HCT116 (cell line): ENCODE data around the gene SAMD4A. TPM values are rescaled to one million over a fixed set of nuclear protein-coding genes. Genes with fewer than 3 reads are reported as not detected.

Source experiments
- ATAC-seq: fragments of 200-7000 bp; cut with Tn5 transposase; 2 replicates; pipeline ENCODE4 v1.9.1; 2020; ENCODE audit warnings: mild to moderate bottlenecking, moderate library complexity
- BruUV-seq: library from RNA; stranded (reverse); fragments of 400-500 nt; replicated peaks from 2 replicates; lab custom pipeline; 2021; lab: Mats Ljungman, UMichigan
- CTCF ChIA-PET: fragments of 300-600 bp; sonication (Branson Sonifier 250); formaldehyde crosslinking; loops from one replicate; lab custom pipeline; 2021; ENCODE audit warnings: antibody characterized with exemption; lab: Charles Lee
- POLR2A ChIA-PET: fragments of 300-600, 350-600 bp; sonication (Branson Sonifier 250); formaldehyde crosslinking; loops from one replicate; lab custom pipeline; 2021; ENCODE audit warnings: antibody characterized with exemption; lab: Charles Lee
- RAD21 ChIA-PET, 2 experiments: fragments of 300-600 bp; sonication (Branson Sonifier 250); formaldehyde crosslinking; loops; one replicate each; lab custom pipeline; 2023; ENCODE audit warnings: low total read pairs in 2 of 2; ENCODE audit not compliant: uncharacterized antibody in 2 of 2, unreplicated experiment in 2 of 2, low non-redundant PET in 1 of 2; lab: Charles Lee
- DNase-seq: peaks from one replicate; pipeline ENCODE4 v3.0.0-alpha.2; 2010; ENCODE audit warnings: low read depth, low spot score
- H2AFZ ChIP-seq: fragments of 200-600 bp; shearing (Covaris generic), sonication (generic); 2 replicates; pipeline ENCODE4 v1.6.1; 2017; ENCODE audit warnings: low read depth, mixed run types, mixed read lengths, antibody characterized with exemption, low read length; ENCODE audit not compliant: poor library complexity, severe bottlenecking
- H3K27ac ChIP-seq: 2 replicates; pipeline ENCODE4 v1.5.1; 2012; ENCODE audit warnings: low read depth, low read length
- H3K27me3 ChIP-seq: fragments of 200-600 bp; sonication (generic); 2 replicates; pipeline ENCODE4 v1.6.1; 2016; ENCODE audit warnings: mixed run types, low read length, mixed read lengths; ENCODE audit not compliant: insufficient read depth
- H3K36me3 ChIP-seq, 2 experiments: fragments of 200-500 bp in 1 of 2; fragments of 200-600 bp in 1 of 2; sonication (Bioruptor generic) in 1 of 2; sonication (generic) in 1 of 2; 2 replicates each; pipeline versions ENCODE4 v1.5.1 to v1.6.1; 2014 to 2016; ENCODE audit warnings: low read length in 2 of 2, inconsistent platforms in 1 of 2, mixed read lengths in 1 of 2, mixed run types in 1 of 2; ENCODE audit not compliant: insufficient read depth in 2 of 2, control insufficient read depth in 1 of 2
- H3K4me1 ChIP-seq, 2 experiments: fragments of 200-600 bp in 1 of 2; sonication (generic) in 1 of 2; 2 replicates each; pipeline versions ENCODE4 v1.5.1 to v1.6.1; 2012 to 2017; ENCODE audit warnings: low read length in 2 of 2, inconsistent platforms in 1 of 2, mild to moderate bottlenecking in 1 of 2, mixed read lengths in 1 of 2, mixed run types in 1 of 2, moderate library complexity in 1 of 2; ENCODE audit not compliant: insufficient read depth in 2 of 2, control insufficient read depth in 1 of 2
- H3K4me2 ChIP-seq: fragments of 200-600 bp; sonication (generic); 2 replicates; pipeline ENCODE4 v1.6.1; 2017; ENCODE audit warnings: mixed run types, low read length, mixed read lengths
- H3K4me3 ChIP-seq, 2 experiments: fragments of 200-600 bp in 1 of 2; sonication (generic) in 1 of 2; replicated peaks in 1 of 2; 2 replicates each; pipeline ENCODE4 v1.5.1; 2011 to 2016; ENCODE audit warnings: low read length in 2 of 2, control low read depth in 1 of 2, low read depth in 1 of 2, mild to moderate bottlenecking in 1 of 2, mixed read lengths in 1 of 2, mixed run types in 1 of 2
- H3K79me2 ChIP-seq: fragments of 200-600 bp; sonication (generic); 2 replicates; pipeline ENCODE4 v1.6.1; 2017; ENCODE audit warnings: mild to moderate bottlenecking, mixed run types, low read length, moderate library complexity, mixed read lengths; ENCODE audit not compliant: insufficient read depth
- H3K9ac ChIP-seq: fragments of 200-600 bp; sonication (generic); 2 replicates; pipeline ENCODE4 v1.6.1; 2016; ENCODE audit warnings: low read length, mixed read lengths
- H3K9me2 ChIP-seq: fragments of 200-600 bp; sonication (generic), shearing (Covaris generic); 2 replicates; pipeline ENCODE4 v1.6.1; 2017; ENCODE audit warnings: mixed run types, mild to moderate bottlenecking, moderate library complexity; ENCODE audit not compliant: insufficient read depth
- H3K9me3 ChIP-seq, 2 experiments: fragments of 200-500 bp in 1 of 2; fragments of 200-600 bp in 1 of 2; sonication (Bioruptor generic) in 1 of 2; sonication (generic) in 1 of 2; 2 replicates each; pipeline ENCODE4 v1.6.1; 2014 to 2017; ENCODE audit warnings: low read length in 2 of 2, mixed read lengths in 2 of 2, inconsistent platforms in 1 of 2, low read depth in 1 of 2, mild to moderate bottlenecking in 1 of 2, mixed run types in 1 of 2, moderate library complexity in 1 of 2; ENCODE audit not compliant: control insufficient read depth in 1 of 2, insufficient read depth in 1 of 2
- H4K20me1 ChIP-seq: fragments of 200-600 bp; sonication (generic), shearing (Covaris generic); 2 replicates; pipeline ENCODE4 v1.6.1; 2017; ENCODE audit warnings: mixed run types, mild to moderate bottlenecking, moderate library complexity; ENCODE audit not compliant: insufficient read depth
- CBX3 ChIP-seq: IDR thresholded peaks from 2 replicates; pipeline ENCODE4 v1.6.1; 2012; ENCODE audit warnings: low read depth
- CTCF ChIP-seq, 3 experiments: fragments of 200-600 bp in 1 of 3; sonication (generic) in 1 of 3; IDR thresholded peaks in 2 of 3; conservative IDR thresholded peaks in 1 of 3; 2 replicates each; pipeline ENCODE4 v1.5.1; 2012 to 2017; ENCODE audit warnings: low read depth in 2 of 3, low read length in 2 of 3, antibody characterized with exemption in 1 of 3, borderline replicate concordance in 1 of 3, control low read depth in 1 of 3, mild to moderate bottlenecking in 1 of 3, mixed read lengths in 1 of 3, mixed run types in 1 of 3, moderate library complexity in 1 of 3; ENCODE audit not compliant: insufficient read depth in 1 of 3
- EGR1 ChIP-seq: IDR thresholded peaks from 2 replicates; pipeline ENCODE4 v1.6.1; 2012; ENCODE audit warnings: low read depth
- ELF1 ChIP-seq: IDR thresholded peaks from 2 replicates; pipeline ENCODE4 v1.6.1; 2012; ENCODE audit warnings: low read depth, borderline replicate concordance
- EZH2 ChIP-seq: fragments of 200-600 bp; sonication (generic); IDR thresholded peaks from 2 replicates; pipeline ENCODE4 v1.6.1; 2017; ENCODE audit warnings: antibody characterized with exemption, mixed run types
- FOSL1 ChIP-seq: IDR thresholded peaks from 2 replicates; pipeline ENCODE4 v1.6.1; 2012; ENCODE audit warnings: low read depth
- JUND ChIP-seq: IDR thresholded peaks from 2 replicates; pipeline ENCODE4 v1.6.1; 2012
- POLR2A ChIP-seq: IDR thresholded peaks from 2 replicates; pipeline ENCODE4 v1.7.0; 2011; ENCODE audit warnings: borderline replicate concordance; ENCODE audit not compliant: insufficient read depth, insufficient read length; ENCODE audit errors: extremely low read depth
- RAD21 ChIP-seq: IDR thresholded peaks from 2 replicates; pipeline ENCODE4 v1.6.1; 2012; ENCODE audit warnings: low read depth, mild to moderate bottlenecking
- REST ChIP-seq: IDR thresholded peaks from 2 replicates; pipeline ENCODE4 v1.6.1; 2012; ENCODE audit warnings: low read depth
- SIN3A ChIP-seq: IDR thresholded peaks from 2 replicates; pipeline ENCODE4 v1.6.1; 2012; ENCODE audit warnings: low read depth
- SP1 ChIP-seq: IDR thresholded peaks from 2 replicates; pipeline ENCODE4 v1.6.1; 2012; ENCODE audit warnings: low read depth
- SRF ChIP-seq: IDR thresholded peaks from 2 replicates; pipeline ENCODE4 v1.6.1; 2012; ENCODE audit warnings: low read depth
- TCF7L2 ChIP-seq: IDR thresholded peaks from 2 replicates; pipeline ENCODE4 v1.7.0; 2011; ENCODE audit warnings: borderline replicate concordance, inconsistent platforms; ENCODE audit not compliant: insufficient read depth, insufficient read length; ENCODE audit errors: extremely low read depth
- YY1 ChIP-seq: IDR thresholded peaks from 2 replicates; pipeline ENCODE4 v1.6.1; 2011; ENCODE audit warnings: low read length, low read depth, moderate library complexity, mild to moderate bottlenecking; ENCODE audit not compliant: insufficient replicate concordance; ENCODE audit errors: extremely low read depth
- ZBTB33 ChIP-seq: IDR thresholded peaks from 2 replicates; pipeline ENCODE4 v1.6.1; 2011; ENCODE audit warnings: mild to moderate bottlenecking, low read length, moderate library complexity; ENCODE audit not compliant: insufficient replicate concordance; ENCODE audit errors: extremely low read depth
- intact Hi-C: fragments of 100-400 bp; cut with micrococcal nuclease; formaldehyde crosslinking; loops from 2 replicates; pipeline ENCODE4 v1.10.0; 2022
- total RNA-seq: library from RNA; stranded (reverse); gene quantifications from one replicate; pipeline ENCODE4 v1.2.1, GENCODE V29; 2021; ENCODE audit not compliant: unreplicated experiment

The SAMD4A gene
- total RNA-seq, 1 experiment from 2014 or later = 9.0 TPM

GRCh38 chr14:54813081-54813480, 246.2 kb downstream of the SAMD4A start:
- Histone ChIP-seq H3K27me3 (no peaks in the 10 kb centered on the region), H3K27ac (no peak overlapping the region), H3K9ac (no peak overlapping the region), H2AFZ (no peak overlapping the region), H3K36me3 (no peaks in the 10 kb centered on the region), H3K4me1 (no peaks in the 10 kb centered on the region), H3K79me2 (no peaks in the 10 kb centered on the region), H3K9me2 (0 out of 2 replicates have a peak, but pooled peaks cover 4% of the 10 kb centered on the region), H3K4me3 (no peak overlapping the region), H3K4me2 (no peak overlapping the region), H4K20me1 (no peaks in the 10 kb centered on the region), H3K9me3 (no peaks in the 10 kb centered on the region)
- ChIA-PET POLR2A (no interaction called here), CTCF (interaction anchor here (1.7 kb wide), 1 partner anchor 9 kb away, joined by 5 read pairs; no protein-coding TSS in a partner anchor), RAD21 (no interaction called here)
- ATAC-seq (no peak), DNase-seq (no peak)
- no TSS peak for BruUV-seq
- no peak for TF ChIP-seq SRF
- TF ChIP-seq POLR2A = no peak
- no peak for TF ChIP-seq FOSL1
- TF ChIP-seq ELF1 = no peak
- no peak for TF ChIP-seq ZBTB33
- no peak for TF ChIP-seq REST
- no peak for TF ChIP-seq EZH2
- TF ChIP-seq YY1 = no peak
- no peak for TF ChIP-seq SIN3A
- TF ChIP-seq EGR1 = no peak
- no peak for TF ChIP-seq JUND
- no peak for TF ChIP-seq TCF7L2
- TF ChIP-seq CTCF (IDR thresholded peaks at IDR 0.05 in 2 of 3, conservative IDR thresholded peaks at IDR 0.05 in 1 of 3; ENCODE audit: borderline replicate concordance in 1 of 3, insufficient read depth in 1 of 3, low read depth in 2 of 3, low read length in 2 of 3) = no peak
- no peak for TF ChIP-seq RAD21
- no peak for TF ChIP-seq SP1
- no peak for TF ChIP-seq CBX3
- intact Hi-C loops = no loop called here
